Measurements from ENCODE around the gene PROX2.

GRCh38 chr14:74915426-74915825 is 39.5 kb upstream of the PROX2 start:
- TF ChIP-seq, protein P1, sequence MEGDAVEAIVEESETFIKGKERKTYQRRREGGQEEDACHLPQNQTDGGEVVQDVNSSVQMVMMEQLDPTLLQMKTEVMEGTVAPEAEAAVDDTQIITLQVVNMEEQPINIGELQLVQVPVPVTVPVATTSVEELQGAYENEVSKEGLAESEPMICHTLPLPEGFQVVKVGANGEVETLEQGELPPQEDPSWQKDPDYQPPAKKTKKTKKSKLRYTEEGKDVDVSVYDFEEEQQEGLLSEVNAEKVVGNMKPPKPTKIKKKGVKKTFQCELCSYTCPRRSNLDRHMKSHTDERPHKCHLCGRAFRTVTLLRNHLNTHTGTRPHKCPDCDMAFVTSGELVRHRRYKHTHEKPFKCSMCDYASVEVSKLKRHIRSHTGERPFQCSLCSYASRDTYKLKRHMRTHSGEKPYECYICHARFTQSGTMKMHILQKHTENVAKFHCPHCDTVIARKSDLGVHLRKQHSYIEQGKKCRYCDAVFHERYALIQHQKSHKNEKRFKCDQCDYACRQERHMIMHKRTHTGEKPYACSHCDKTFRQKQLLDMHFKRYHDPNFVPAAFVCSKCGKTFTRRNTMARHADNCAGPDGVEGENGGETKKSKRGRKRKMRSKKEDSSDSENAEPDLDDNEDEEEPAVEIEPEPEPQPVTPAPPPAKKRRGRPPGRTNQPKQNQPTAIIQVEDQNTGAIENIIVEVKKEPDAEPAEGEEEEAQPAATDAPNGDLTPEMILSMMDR (conservative IDR thresholded peaks at IDR 0.05; ENCODE audit: low read depth, low read length) = no peak
- TF ChIP-seq EZH2 (IDR thresholded peaks at IDR 0.05; ENCODE audit: low read length, unreplicated experiment) = no peak
